GM23338 (cell line): ENCODE measurements around the gene LRRC28. TPM values are rescaled to one million over a fixed set of nuclear protein-coding genes. Genes with fewer than 3 reads are reported as not detected.

Source experiments
- ATAC-seq: fragments of 200-7000 bp; cut with Tn5 transposase; 3 replicates; pipeline ENCODE4 v1.9.1; 2020
- DNase-seq: peaks from one replicate; pipeline ENCODE4 v3.0.0-alpha.2; 2015; ENCODE audit warnings: low spot score
- H2AFZ ChIP-seq: fragments of 200-600 bp; sonication (generic); 2 replicates; pipeline ENCODE4 v1.8.0; 2016; ENCODE audit warnings: antibody characterized with exemption, mild to moderate bottlenecking, moderate library complexity
- H3F3A ChIP-seq: fragments of 200-600 bp; sonication (generic); replicated peaks from 2 replicates; pipeline ENCODE4 v1.8.0; 2017; ENCODE audit warnings: antibody characterized with exemption, mixed run types, low read depth
- H3K27ac ChIP-seq: fragments of 200-600 bp; sonication (generic); 2 replicates; pipeline ENCODE4 v1.6.1; 2016; ENCODE audit warnings: low read depth
- H3K27me3 ChIP-seq: fragments of 200-600 bp; sonication (generic); 2 replicates; pipeline ENCODE4 v1.8.0; 2016; ENCODE audit warnings: mild to moderate bottlenecking, mixed run types, moderate library complexity; ENCODE audit not compliant: insufficient read depth
- H3K36me3 ChIP-seq: fragments of 200-600 bp; sonication (generic); 2 replicates; pipeline ENCODE4 v1.8.0; 2016; ENCODE audit warnings: mild to moderate bottlenecking; ENCODE audit not compliant: insufficient read depth
- H3K4me1 ChIP-seq: fragments of 200-600 bp; sonication (generic); 2 replicates; pipeline ENCODE4 v1.8.0; 2016; ENCODE audit warnings: mild to moderate bottlenecking, moderate library complexity; ENCODE audit not compliant: insufficient read depth
- H3K4me2 ChIP-seq: fragments of 200-600 bp; sonication (generic); 2 replicates; pipeline ENCODE4 v1.7.1; 2017; ENCODE audit warnings: mixed run types
- H3K4me3 ChIP-seq: fragments of 200-600 bp; sonication (generic); 2 replicates; pipeline ENCODE4 v1.6.1; 2016; ENCODE audit warnings: mixed run types
- H3K79me2 ChIP-seq: fragments of 200-600 bp; sonication (generic); replicated peaks from 2 replicates; pipeline ENCODE4 v1.8.0; 2017; ENCODE audit warnings: mild to moderate bottlenecking; ENCODE audit not compliant: insufficient read depth
- H3K9me2 ChIP-seq: fragments of 200-600 bp; sonication (generic); 2 replicates; pipeline ENCODE4 v1.8.0; 2017; ENCODE audit not compliant: insufficient read depth
- H4K20me1 ChIP-seq: fragments of 200-600 bp; sonication (generic); replicated peaks from 2 replicates; pipeline ENCODE4 v1.8.0; 2017; ENCODE audit warnings: mild to moderate bottlenecking; ENCODE audit not compliant: insufficient read depth
- H3K27ac Mint-ChIP-seq: 2 replicates; pipeline ENCODE4 v1.8.0; 2020; ENCODE audit warnings: inconsistent platforms, mild to moderate bottlenecking, moderate library complexity, mixed read lengths
- H3K27me3 Mint-ChIP-seq: 3 replicates; pipeline ENCODE4 v1.8.0; 2022; ENCODE audit warnings: low read depth, mild to moderate bottlenecking, moderate library complexity, mixed read lengths, inconsistent platforms; ENCODE audit not compliant: insufficient read depth, poor library complexity
- H3K36me3 Mint-ChIP-seq: 3 replicates; pipeline ENCODE4 v1.8.0; 2021; ENCODE audit warnings: low read depth, mild to moderate bottlenecking, inconsistent platforms, moderate library complexity, mixed read lengths
- H3K4me1 Mint-ChIP-seq: 3 replicates; pipeline ENCODE4 v1.8.0; 2020; ENCODE audit warnings: mild to moderate bottlenecking, inconsistent platforms, mixed read lengths
- H3K4me3 Mint-ChIP-seq: 3 replicates; pipeline ENCODE4 v1.8.0; 2021; ENCODE audit warnings: moderate library complexity, mild to moderate bottlenecking, inconsistent platforms, mixed read lengths
- H3K9me3 Mint-ChIP-seq: 3 replicates; pipeline ENCODE4 v1.8.0; 2020; ENCODE audit warnings: moderate library complexity, mild to moderate bottlenecking, inconsistent platforms, mixed read lengths
- CREB1 ChIP-seq: fragments of 250-450 bp; sonication (Bioruptor Pico); IDR thresholded peaks from 2 replicates; pipeline ENCODE4 v1.5.0; 2020; ENCODE audit warnings: low read depth, mild to moderate bottlenecking, moderate library complexity
- ETS1 ChIP-seq: IDR thresholded peaks from 2 replicates; pipeline ENCODE4 v1.6.1; 2016; ENCODE audit warnings: antibody characterized with exemption
- EZH2 ChIP-seq: fragments of 200-600 bp; sonication (generic); IDR thresholded peaks from one replicate; pipeline ENCODE4 v1.8.0; 2017; ENCODE audit warnings: antibody characterized with exemption, mild to moderate bottlenecking, low read depth; ENCODE audit not compliant: unreplicated experiment
- NANOG ChIP-seq: IDR thresholded peaks from 2 replicates; pipeline ENCODE4 v1.6.1; 2016; ENCODE audit warnings: antibody characterized with exemption, borderline replicate concordance
- POLR2AphosphoS5 ChIP-seq: IDR thresholded peaks from 2 replicates; pipeline ENCODE4 v1.6.1; 2016; ENCODE audit warnings: antibody characterized with exemption, low read depth
- REST ChIP-seq: IDR thresholded peaks from one replicate; pipeline ENCODE4 v1.6.1; 2018; ENCODE audit warnings: antibody characterized with exemption; ENCODE audit not compliant: unreplicated experiment
- ZNF114 ChIP-seq: fragments of 250-450 bp; sonication (Bioruptor Pico); IDR thresholded peaks from 2 replicates; pipeline ENCODE4 v1.5.0; 2020; ENCODE audit warnings: mild to moderate bottlenecking, moderate library complexity
- ZNF462 ChIP-seq: fragments of 250-450 bp; sonication (Bioruptor Pico); IDR thresholded peaks from 2 replicates; pipeline ENCODE4 v1.5.0; 2020; ENCODE audit warnings: mild to moderate bottlenecking, moderate library complexity
- polyA plus RNA-seq: library from polyadenylated mRNA; unstranded; fragments of >200 nt; fragmentation: Nextera tagmentation; extraction: Ambion mirVana; gene quantifications from 2 replicates; pipeline ENCODE4 v1.2.1, GENCODE V29; 2016
- total RNA-seq: library from RNA; depleted of rRNA; stranded (reverse); fragments of >200 nt; shearing (Covaris generic); gene quantifications from 2 replicates; pipeline ENCODE4 v1.2.3, GENCODE V29; 2014

Gene LRRC28
- total and polyA plus RNA-seq, 2 experiments from 2014 or later, result 12.9 to 28.4 TPM

- no peak overlapping the region for H3K27ac ChIP-seq
- no peak for ATAC-seq
- no peak overlapping the region for H3K27ac Mint-ChIP-seq
Observed at GRCh38 chr15:99252326-99252725, 1.0 kb downstream of the LRRC28 start.

GRCh38 chr15:99253381-99254090 is 2.3 kb downstream of the LRRC28 start:
- no peak overlapping the region for H3K4me3 ChIP-seq
- Mint-ChIP-seq H3K27ac (no peak overlapping the region), H3K36me3 (peaks cover 4% of the 10 kb centered on the region; the same call in 1 of the 3 replicates), H3K4me1 (peaks cover 15% of the 10 kb centered on the region), H3K9me3 (no peaks in the 10 kb centered on the region), H3K4me3 (no peak overlapping the region), H3K27me3 (peaks cover 3% of the 10 kb centered on the region)
- H3K4me2 ChIP-seq, result no peak overlapping the region
- peaks cover 8% of the 10 kb centered on the region; the same call in 1 of the 2 replicates for H3K79me2 ChIP-seq
- DNase-seq (no peak), ATAC-seq (no peak)
- no peaks in the 10 kb centered on the region for H3K36me3 ChIP-seq
- H3K27me3 ChIP-seq, result no peaks in the 10 kb centered on the region
- no peak overlapping the region for H3K27ac ChIP-seq
- peaks cover 5% of the 10 kb centered on the region; the same call in 1 of the 2 replicates for H3F3A ChIP-seq
- no peaks in the 10 kb centered on the region for H3K9me2 ChIP-seq
- no peaks in the 10 kb centered on the region for H4K20me1 ChIP-seq
- peaks cover 2% of the 10 kb centered on the region; the same call in 1 of the 2 replicates for H3K4me1 ChIP-seq
- H2AFZ ChIP-seq, result no peak overlapping the region
- TF ChIP-seq NANOG, result no peak
- TF ChIP-seq ETS1, result no peak
- TF ChIP-seq POLR2AphosphoS5, result no peak
- TF ChIP-seq CREB1 (CRISPR knock-in tag), result no peak
- no peak for TF ChIP-seq ZNF114 (CRISPR knock-in tag)
- TF ChIP-seq REST, result no peak
- TF ChIP-seq ZNF462 (CRISPR knock-in tag), result no peak

More at GRCh38 chr15:99252326-99252725, 1.0 kb downstream of the LRRC28 start:
- H3K27me3 ChIP-seq, result no peaks in the 10 kb centered on the region
- no peaks in the 10 kb centered on the region for H3K9me3 Mint-ChIP-seq
- no peaks in the 10 kb centered on the region for H4K20me1 ChIP-seq
- H3K4me3 ChIP-seq, result peak overlapping the region; percentile 76
- H2AFZ ChIP-seq, result no peak overlapping the region
- H3K9me2 ChIP-seq, result no peaks in the 10 kb centered on the region
- H3K27me3 Mint-ChIP-seq, result peaks cover 3% of the 10 kb centered on the region
- H3K4me1 Mint-ChIP-seq, result peaks cover 15% of the 10 kb centered on the region
- H3K79me2 ChIP-seq, result peaks cover 19% of the 10 kb centered on the region
- H3K36me3 ChIP-seq, result no peaks in the 10 kb centered on the region
- peaks cover 10% of the 10 kb centered on the region; the same call in 1 of the 2 replicates for H3K4me1 ChIP-seq
- peaks cover under 1% of the 10 kb centered on the region; the same call in 1 of the 3 replicates for H3K36me3 Mint-ChIP-seq
- TF ChIP-seq POLR2AphosphoS5 (no peak), ZNF114 (CRISPR knock-in tag) (no peak), EZH2 (peak; percentile 0)
- peaks cover 5% of the 10 kb centered on the region; the same call in 1 of the 2 replicates for H3F3A ChIP-seq
- H3K4me3 Mint-ChIP-seq, result no peak overlapping the region; the same call in 2 of the 3 replicates
- peak overlapping the region; percentile 88 for H3K4me2 ChIP-seq
- DNase-seq, result no peak
